ENCODE data around the gene CLTCL1. TPM values are rescaled to one million over a fixed set of nuclear protein-coding genes. Genes with fewer than 3 reads are reported as not detected.

The CLTCL1 gene
- total RNA-seq, 4 donors from 2014 or later: 8.5 to 19.2 (median 12.8) TPM

GRCh38 chr22:19152942-19153883, 138.3 kb downstream of the CLTCL1 start:
- H3K27me3 ChIP-seq: peaks cover 16% of the 10 kb centered on the region
- 67 to 75% methylated on average over 10 to 11 of the region's 11 CpGs for WGBS, 2 donors

GRCh38 chr22:19151329-19152191, 140.0 kb downstream of the CLTCL1 start:
- Histone ChIP-seq H3K4me1 (peaks cover 0 to 7% of the 10 kb centered on the region in 2 donors), H3K27ac (no peak overlapping the region), H3K36me3 (no peaks in the 10 kb centered on the region), H3K9me3 (no peaks in the 10 kb centered on the region), H3K27me3 (peaks cover 16% of the 10 kb centered on the region), H3K4me3 (replicated peaks in 1 of 3) (no peak overlapping the region)
- 56 to 57% methylated on average over 10 of the region's 10 CpGs for WGBS, 2 donors
- intact Hi-C loops (cut with DNase I): no loop called here
- TF ChIP-seq CTCF (IDR thresholded peaks at IDR 0.05): no peak
- no peak for TF ChIP-seq POLR2A (IDR thresholded peaks at IDR 0.05)
- DNase-seq: no peak

More at GRCh38 chr22:19152942-19153883, 138.3 kb downstream of the CLTCL1 start:
- intact Hi-C loops (cut with DNase I): no loop called here
- Histone ChIP-seq H3K27ac (no peak overlapping the region), H3K36me3 (no peaks in the 10 kb centered on the region), H3K9me3 (no peaks in the 10 kb centered on the region), H3K4me1 (peaks cover 0 to 7% of the 10 kb centered on the region in 2 donors), H3K4me3 (replicated peaks in 1 of 3) (no peak overlapping the region)
- TF ChIP-seq CTCF (IDR thresholded peaks at IDR 0.05): no peak
- DNase-seq: no peak

GRCh38 chr22:19150482-19151328, 140.8 kb downstream of the CLTCL1 start:
- no peak for DNase-seq
- intact Hi-C loops (cut with DNase I): no loop called here
- Histone ChIP-seq H3K4me3 (replicated peaks in 1 of 3) (no peak overlapping the region), H3K9me3 (no peaks in the 10 kb centered on the region), H3K4me1 (peaks cover 0 to 7% of the 10 kb centered on the region in 2 donors), H3K27ac (no peak overlapping the region), H3K36me3 (no peaks in the 10 kb centered on the region), H3K27me3 (peaks cover 16% of the 10 kb centered on the region)
- 14 to 17% methylated on average over 18 to 26 of the region's 68 CpGs for WGBS, 2 donors
- TF ChIP-seq CTCF (IDR thresholded peaks at IDR 0.05): no peak
- TF ChIP-seq POLR2A (IDR thresholded peaks at IDR 0.05): no peak

GRCh38 chr22:19149991-19150390, 141.5 kb downstream of the CLTCL1 start, which contains the start of gene GSC2:
Gene GSC2 (minus strand): TSS chr22:19150292. CDS start chr22:19150283, 9 bp downstream.
- DNase-seq: no peak
- H3K36me3 ChIP-seq: no peaks in the 10 kb centered on the region
- intact Hi-C loops (cut with DNase I): loop anchor here (10.0 kb wide), 2 partner anchors 285 to 475 kb away; partner anchors contain the start of genes HIRA and MRPL40
- WGBS, 2 donors: no CpG with 5 or more reads among the region's 59 CpGs
- no peak for TF ChIP-seq CTCF (IDR thresholded peaks at IDR 0.05)
- TF ChIP-seq POLR2A (IDR thresholded peaks at IDR 0.05): no peak
- peak within 1 kb of the TSS in 1 of 3 donors; percentile 8 for H3K4me3 ChIP-seq (replicated peaks in 1 of 3)
- peaks cover 16% of the 10 kb centered on the region for H3K27me3 ChIP-seq
- H3K27ac ChIP-seq: no peak within 1 kb of the TSS
- H3K9me3 ChIP-seq: no peaks in the 10 kb centered on the region
- H3K4me1 ChIP-seq: peaks cover 0 to 7% of the 10 kb centered on the region in 2 donors
